ENCODE data around the gene ATP7B.
"Not testable (repeated sequence)": the region's sequence is repeated elsewhere in the genome, so short reads cannot be mapped to it uniquely, and the experiment has no call there.

Gene ATP7B

DNA sequence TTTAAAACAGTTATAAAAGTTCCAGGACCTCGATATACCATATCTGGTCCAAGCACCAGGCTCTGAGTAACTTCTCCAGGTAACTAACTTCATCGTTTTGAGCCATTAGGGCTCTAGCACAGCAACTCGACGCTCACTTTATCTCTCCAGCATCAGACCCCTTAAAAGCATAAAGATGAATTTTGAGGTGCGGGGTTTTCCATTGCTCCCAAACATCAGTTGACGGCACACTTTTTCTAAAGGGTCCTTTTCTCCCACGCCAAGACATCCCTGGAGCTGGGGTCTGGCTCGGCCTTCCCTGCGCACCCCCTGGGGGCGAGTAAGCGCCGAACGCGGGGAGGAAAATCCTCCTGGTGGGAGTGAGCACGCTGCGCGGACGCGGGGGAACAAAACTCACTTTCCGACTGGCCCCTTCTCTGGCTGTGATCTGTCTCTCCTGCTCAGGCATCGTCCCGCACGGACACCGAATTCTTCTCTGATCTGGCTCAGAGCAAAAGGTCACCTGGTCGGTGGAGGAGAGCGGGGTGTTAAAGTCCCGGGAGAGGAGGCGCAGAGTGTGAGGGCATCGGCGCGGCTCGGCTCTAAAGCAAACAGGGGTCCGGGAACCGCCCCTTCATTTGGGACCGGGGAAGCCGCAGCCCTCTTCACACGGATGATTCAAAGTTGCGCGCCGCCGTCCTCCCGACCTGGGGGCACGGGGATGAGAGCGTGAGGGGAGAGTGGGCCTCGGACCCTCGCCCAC, at the start of gene ATP7B:
TSS of gene ATP7B (minus strand) at position 561 of the 742 bp plus-strand sequence. CDS start at position 448, 113 bp downstream.
- peak in 1 of 2 donors; percentile 3 for DNase-seq (ENCODE audit: low read depth in 2 of 2, low spot score in 1 of 2)

DNA sequence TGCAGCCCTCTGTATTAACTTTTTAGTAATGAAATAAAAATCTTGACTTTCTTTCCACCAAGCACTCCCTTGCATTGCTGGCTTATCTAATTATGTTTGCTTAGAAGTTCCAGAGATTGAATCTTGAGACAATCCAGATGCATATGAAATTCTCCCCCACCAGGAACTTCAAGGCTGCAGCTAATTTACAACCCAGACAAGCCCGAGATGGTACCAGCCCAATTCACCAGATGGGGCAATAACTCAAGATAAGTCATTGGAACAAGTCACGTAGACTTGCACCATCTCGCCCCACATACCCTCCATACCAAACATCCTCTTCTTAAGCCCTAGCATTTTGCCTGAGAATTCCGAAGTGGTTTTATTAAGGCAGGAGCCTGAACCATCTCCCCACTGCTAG, 42.2 kb upstream of the ATP7B start:
- DNase-seq (ENCODE audit: low read depth in 2 of 2, low spot score in 1 of 2), result no peak

DNA sequence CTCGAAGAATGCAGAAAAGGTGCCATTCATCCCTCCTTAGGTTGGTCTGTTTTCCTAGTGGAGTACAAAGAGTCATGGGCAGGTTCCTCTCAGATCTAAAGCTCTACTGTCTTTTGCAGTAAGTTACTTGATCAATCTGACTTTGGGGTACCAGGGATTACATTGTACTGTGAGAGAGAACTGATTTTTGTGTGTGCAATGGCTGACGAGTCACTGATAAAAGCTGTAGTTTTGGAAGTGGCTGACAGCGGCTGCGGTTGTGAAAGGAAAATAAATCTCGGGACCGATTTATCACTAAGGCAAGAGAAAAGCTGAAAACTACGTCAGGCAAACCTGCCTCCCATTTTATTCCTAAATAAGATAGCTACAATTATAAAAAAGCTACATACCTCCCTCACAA, 40.1 kb upstream of the ATP7B start:
- no peak for DNase-seq (ENCODE audit: low read depth in 2 of 2, low spot score in 1 of 2)

DNA sequence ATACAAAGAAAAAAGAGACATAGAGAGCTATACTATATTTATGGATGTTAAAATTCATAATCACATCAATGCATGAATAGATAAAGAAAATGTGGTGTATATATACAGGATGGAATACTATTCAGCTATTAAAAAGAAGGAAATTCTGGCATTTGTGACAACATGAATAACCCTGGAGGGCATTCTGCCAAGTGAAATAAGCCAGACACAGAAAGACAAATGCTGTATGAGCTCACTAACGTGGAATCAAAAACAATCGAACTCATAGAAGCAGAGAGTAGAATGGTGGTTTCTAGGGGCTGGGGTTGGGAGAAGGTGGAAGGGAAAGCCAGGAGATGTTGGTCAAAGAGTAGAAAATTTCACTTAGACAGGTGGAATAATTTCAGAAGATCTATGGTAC, 37.3 kb upstream of the ATP7B start:
- no peak for DNase-seq (ENCODE audit: low read depth in 2 of 2, low spot score in 1 of 2)

DNA sequence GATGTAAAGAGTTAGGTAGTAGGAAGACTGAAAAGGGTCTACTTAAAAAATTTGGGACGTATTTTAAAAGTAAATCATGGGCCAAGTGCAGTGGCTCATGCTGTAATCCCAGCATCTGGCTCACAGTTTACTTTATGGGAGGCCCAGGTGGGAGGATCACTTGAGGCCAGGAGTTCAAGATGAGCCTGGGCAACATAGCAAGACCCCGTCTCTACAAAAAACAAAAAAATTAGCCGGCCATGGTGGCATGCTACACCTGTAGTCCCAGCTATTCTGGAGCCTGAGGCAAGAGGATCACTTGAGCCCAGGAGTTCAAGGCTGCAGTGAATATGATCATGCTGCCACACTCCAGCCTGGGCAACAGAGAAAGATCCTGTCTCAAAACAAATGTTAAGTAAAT, 36.2 kb upstream of the ATP7B start:
- no peak for DNase-seq (ENCODE audit: low read depth in 2 of 2, low spot score in 1 of 2)

DNA sequence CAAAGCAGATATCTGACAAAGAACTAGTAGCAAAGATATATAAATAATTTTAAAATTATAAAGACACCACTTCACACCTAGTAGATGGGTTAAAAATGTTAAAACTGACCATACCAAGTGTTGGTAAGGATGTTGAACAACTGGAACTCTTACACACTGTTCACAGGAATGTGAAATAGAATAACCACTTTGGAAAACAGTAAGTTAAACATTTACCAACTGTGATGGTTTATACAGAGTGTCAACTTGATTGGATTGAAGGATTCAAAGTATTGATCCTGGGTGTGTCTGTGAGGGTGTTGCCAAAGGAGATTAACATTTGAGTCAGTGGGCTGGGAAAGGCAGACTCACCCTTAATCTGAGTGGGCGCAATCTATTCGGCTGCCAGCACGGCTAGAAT, 32.4 kb upstream of the ATP7B start:
- no peak for DNase-seq (ENCODE audit: low read depth in 2 of 2, low spot score in 1 of 2)

DNA sequence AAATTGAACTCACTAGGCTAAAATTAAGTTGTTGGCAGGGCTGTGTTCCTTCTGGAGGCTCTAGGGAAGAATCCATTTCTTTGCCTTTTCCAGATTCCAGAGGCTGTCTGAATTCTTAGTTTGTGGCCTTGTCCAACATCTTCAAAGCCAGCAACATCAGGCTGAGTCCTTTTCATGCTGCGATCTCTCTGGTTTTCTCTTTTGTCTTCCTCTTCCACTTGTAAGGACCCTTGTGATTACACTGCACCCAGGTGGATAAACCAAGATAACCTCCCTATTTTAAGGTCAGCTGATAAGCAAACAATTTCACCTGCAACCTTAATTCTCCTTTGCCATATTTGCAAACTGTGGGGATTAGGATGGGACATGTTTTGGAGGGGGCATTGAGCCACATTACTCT, 24.8 kb upstream of the ATP7B start:
- no peak for DNase-seq (ENCODE audit: low read depth in 2 of 2, low spot score in 1 of 2)

DNA sequence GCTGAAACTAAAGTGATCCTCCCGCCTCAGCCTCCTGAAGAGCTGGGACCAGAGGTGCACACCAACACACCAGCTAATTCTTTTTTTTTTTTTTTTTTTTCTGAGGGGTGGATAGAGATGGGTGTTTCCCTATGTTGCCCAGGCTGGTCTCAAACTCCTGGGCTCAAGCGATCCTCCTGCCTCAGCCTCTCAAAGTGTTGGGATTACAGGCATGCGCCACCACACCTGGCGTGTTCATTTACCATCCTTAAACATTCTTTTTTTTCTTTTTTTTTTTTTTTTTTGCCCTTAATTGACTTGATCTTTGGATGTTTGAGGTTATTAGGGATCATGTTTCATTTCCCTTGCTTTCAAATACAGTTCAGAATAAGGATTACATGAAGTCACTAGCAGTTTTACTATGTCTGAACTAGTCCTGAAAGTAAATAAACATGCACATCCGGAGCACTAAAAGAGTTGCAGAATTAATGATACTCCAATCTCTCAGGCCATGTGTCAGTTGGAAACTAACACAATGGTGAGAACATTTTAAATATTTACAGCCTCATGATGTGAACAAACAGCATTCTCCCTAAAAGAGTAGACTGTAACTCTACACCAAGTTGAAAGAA, 23.5 kb upstream of the ATP7B start:
- DNase-seq (ENCODE audit: low read depth in 2 of 2, low spot score in 1 of 2), result no peak

DNA sequence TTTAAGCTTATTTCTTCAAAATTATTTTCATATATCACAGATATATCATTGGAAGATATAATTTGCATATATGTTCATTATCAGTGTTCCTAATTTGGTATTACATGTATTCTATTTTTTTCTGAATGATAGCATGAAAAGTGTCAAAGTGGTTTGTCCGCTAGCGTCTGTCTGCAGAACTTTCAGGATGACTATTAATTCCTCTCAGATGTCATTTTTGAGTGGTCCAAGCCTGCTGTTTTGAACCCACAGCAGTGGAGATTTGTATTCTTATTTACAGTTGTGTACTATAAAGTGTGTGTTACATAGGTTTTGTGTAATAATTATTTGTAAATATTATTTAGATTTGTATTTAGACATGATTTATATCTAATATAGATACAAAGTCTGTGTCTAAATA, 21.8 kb upstream of the ATP7B start:
- no peak for DNase-seq (ENCODE audit: low read depth in 2 of 2, low spot score in 1 of 2)

DNA sequence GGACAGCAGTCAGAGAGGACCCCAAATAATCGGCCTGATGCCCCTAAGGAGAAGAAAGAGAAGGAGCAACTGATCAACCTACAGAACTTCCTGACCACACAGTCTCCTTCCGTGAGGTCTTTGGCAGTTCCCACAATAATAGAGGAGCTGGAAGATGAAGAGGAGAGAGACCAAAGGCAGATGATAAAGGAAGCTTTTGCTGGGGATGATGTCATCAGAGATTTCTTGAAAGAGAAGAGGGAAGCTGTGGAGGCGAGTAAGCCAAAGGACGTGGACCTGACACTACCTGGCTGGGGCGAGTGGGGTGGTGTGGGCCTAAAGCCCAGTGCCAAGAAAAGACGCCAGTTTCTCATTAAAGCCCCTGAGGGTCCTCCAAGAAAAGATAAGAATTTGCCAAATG, 19.2 kb upstream of the ATP7B start:
- DNase-seq (ENCODE audit: low read depth in 2 of 2, low spot score in 1 of 2), result not testable (repeated sequence)

DNA sequence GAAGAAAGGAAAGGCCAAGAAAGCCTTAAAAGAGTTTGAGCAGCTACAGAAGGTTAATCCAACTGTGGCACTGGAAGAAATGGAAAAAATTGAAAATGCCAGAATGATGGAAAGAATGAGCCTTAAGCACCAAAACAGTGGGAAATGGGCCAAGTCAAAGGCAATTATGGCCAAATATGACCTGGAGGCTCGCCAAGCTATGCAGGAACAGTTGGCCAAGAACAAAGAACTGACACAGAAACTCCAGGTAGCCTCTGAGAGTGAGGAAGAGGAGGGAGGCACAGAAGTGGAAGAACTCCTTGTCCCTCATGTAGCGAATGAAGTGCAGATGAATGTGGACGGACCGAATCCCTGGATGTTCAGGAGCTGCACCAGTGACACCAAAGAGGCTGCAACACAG, 18.3 kb upstream of the ATP7B start:
- no peak for DNase-seq (ENCODE audit: low read depth in 2 of 2, low spot score in 1 of 2)

DNA sequence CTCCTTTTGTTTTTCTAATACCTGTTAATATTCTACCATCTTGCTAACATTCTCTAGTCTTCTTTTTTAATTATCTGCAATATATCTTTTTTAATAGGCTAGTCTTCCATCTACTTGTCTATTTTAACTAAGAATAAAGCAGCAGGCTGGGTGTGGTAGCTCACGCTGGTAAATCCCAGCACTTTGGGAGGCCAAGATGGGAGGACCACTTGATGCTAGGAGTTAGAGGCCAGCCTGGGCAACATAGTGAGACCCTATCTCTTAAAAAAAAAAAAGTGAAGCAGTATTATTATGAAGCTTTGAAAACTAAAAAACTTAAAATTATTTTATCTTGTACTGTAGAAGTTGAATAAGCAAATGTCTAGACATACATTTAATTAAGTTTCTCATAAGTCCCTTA, 16.6 kb upstream of the ATP7B start:
- no peak for DNase-seq (ENCODE audit: low read depth in 2 of 2, low spot score in 1 of 2)

DNA sequence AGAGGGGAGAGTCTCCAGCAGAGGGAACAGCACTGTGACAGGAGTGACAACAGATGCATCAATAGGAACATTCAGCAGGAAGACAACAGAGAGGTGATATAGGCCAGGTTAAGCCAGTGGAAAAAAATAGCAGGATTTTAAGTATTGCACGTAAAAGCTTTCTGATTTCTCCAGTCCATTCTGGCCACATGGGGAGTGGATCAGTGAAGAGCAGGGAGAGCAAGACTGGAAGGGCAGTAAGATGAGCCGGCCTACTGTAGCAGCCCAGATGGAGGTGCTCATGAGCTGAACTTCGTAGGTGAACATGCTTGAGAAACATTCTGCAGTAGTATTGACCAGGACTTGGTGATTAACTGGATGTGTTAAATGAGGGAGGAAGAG, 15.0 kb upstream of the ATP7B start:
- no peak for DNase-seq (ENCODE audit: low read depth in 2 of 2, low spot score in 1 of 2)

DNA sequence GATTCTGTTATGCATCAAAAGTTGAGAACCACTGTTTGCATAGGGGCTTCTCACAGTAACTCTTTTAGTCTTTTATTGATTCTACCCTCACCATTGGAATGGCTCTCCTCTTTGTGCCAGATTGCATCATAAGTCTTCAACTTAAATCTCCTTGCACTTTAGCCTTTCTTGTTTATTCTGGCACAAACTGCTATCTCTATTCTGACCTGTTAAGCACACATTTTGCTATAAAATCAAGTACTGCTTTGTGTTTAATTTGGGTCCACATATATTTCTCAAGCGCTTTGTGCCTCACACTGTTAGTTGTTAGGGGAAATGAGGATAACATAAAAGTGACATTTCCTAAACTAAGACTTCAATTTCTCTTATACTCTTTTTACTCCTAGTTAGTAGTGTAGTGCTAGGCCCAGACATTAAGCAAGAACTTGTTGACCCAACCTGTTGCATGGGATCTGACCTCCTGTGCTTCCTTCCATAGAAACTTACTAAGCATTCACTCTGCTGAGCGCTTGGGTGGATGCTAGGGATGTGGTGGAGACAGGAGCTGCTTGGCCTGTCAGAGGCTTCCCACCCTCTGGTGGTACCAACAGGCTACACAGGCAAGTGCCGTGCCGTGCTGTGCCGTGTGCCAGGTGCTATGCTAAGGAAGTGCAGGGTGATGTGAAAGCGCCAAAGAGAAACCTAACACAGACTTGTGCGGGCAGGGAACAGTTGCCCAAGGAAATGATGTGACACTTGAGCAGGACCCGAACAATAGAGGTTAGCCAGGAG, 14.4 kb upstream of the ATP7B start:
- no peak for DNase-seq (ENCODE audit: low read depth in 2 of 2, low spot score in 1 of 2)

DNA sequence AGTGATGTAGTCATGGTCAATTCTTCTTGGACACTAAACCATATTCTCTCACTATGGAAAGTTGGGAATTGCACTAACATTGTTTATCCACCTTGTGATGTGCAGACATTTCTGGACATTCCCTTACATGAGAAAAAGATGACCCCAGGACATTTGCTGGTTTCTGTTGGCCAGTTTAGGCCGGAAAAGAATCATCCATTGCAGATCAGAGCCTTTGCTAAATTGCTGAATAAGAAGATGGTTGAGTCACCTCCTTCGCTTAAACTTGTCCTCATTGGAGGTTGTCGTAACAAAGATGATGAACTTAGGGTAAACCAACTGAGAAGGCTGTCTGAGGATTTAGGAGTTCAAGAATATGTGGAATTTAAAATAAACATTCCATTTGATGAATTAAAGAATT, 13.2 kb upstream of the ATP7B start, which contains the start of gene UTP14C:
TSS of gene UTP14C (plus strand) at position 211 of the 400 bp plus-strand sequence. CDS start 4,114 bp downstream, outside the sequence.
- DNase-seq (ENCODE audit: low read depth in 2 of 2, low spot score in 1 of 2), result no peak

DNA sequence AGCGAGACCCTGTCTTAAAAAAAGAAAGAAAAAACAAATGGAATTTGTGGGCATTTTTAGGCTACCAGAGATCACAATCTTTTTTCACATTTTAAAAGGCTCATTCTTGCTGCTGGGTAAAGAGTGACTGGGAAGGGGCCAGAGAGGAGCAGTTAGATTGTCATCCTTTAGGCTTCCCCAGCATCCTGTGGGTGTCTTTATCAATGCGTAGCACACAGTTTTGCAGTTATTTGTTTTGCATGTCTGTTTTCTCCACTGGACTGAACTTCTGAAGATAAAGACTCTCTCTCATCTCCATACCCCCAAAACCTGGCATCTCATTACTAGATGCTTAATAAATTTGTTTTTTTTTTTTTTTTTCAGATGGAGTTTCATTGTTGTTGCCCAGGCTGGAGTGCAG, 11.1 kb upstream of the ATP7B start:
- no peak for DNase-seq (ENCODE audit: low read depth in 2 of 2, low spot score in 1 of 2)

DNA sequence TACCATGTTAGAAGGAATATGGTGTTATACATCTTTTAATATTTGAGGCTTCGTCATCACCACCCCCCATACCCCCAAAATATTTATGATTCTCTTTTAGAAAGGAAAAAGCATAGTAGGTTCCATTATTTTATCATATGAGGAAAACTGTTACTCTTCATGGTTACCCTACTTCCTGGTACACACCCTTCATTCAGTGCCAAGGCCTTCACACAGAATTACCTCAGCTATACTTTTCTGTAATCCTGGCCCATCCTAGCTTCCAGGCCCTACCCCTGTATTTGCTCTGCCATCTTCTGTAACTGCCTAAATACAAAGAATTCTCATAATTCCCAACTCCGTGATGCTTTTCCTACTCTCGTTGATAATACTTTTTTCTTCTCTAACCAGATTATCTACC, 8.9 kb upstream of the ATP7B start:
- no peak for DNase-seq (ENCODE audit: low read depth in 2 of 2, low spot score in 1 of 2)

DNA sequence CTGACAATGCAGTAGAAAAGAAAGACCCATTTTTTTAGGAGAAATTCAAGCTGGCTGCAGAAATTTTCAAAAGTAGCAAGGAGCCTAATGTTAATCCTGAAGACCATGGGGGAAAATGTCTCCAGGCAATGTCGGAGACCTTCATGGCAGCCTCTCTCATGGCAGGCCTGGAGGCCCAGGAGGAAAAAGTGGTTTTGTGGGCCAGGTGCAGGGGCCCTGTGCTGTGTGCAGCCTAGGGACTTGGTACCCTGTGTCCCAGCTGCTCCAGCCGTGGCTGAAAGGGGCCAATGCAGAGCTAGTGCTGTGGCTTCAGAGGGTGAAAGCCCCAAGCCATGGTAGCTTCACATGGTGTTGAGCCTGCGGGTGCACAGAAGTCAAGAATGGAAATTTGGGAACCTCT, 5.0 kb upstream of the ATP7B start:
- DNase-seq (ENCODE audit: low read depth in 2 of 2, low spot score in 1 of 2), result no peak

DNA sequence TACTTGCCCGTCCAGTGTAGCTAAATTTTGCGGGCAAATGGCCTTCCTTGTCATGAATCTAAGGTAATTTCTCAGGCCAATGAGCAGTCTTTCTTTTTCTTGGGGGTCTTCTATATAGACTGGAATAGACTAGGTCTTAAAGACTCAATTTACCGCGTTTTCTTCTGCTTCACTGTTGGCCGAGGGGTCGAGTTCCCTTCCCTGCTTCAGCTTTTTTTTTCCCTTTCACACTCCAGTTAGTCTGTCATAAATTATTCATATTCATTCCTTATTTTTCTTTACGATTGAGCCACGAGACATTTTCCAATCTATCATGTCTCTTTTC, 1.2 kb upstream of the ATP7B start:
- DNase-seq (ENCODE audit: low read depth in 2 of 2, low spot score in 1 of 2), result no peak

DNA sequence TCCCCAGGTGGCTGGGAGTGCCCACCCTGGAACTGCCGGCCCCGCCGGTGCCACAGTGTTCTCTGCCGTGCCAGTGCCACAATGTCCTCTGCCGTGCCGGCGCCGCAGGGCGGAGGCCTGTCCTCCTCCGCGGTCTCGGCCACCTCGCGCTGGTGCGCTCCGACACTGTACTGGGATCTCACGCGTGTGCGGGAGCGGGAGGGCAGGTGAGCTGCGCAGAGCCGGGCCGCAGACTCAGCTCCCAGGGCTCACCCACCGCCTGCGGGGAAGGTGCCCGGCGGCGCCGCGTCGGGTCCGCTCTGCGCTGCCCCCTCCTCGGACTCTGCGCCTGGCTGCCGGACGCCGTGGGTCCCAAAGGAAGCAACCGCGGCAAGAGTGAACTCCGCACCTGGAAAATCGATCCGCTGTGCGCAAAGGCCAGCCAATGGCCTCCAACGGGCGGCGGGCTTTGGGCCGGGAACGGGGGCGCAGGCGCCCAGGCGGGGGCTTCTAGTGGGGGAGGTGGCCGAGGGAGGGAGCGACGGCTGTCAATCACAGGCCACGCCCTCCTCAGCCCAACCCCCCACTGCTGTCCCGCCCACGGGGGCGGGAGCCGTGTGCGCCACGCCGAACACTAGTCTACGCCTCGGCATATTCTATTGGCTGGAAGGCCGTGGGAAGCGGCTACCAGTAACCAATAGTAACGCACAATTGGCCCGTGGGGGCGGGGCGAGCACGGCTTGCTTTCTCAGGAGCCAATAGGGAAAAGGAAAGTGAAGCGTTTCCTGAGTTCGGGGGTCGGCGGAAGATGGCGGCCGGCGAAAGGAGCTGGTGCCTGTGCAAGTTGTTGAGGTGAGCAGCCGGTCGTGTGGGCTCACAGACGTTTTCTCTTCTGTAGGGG, 622 bp upstream of the ATP7B start, which contains the start of gene ALG11:
TSS of gene ALG11 (plus strand) at position 767 of the 880 bp plus-strand sequence. CDS start at position 788, 21 bp downstream.
- peak; percentile 99 to 100 for DNase-seq (ENCODE audit: low read depth in 2 of 2, low spot score in 1 of 2)

DNA sequence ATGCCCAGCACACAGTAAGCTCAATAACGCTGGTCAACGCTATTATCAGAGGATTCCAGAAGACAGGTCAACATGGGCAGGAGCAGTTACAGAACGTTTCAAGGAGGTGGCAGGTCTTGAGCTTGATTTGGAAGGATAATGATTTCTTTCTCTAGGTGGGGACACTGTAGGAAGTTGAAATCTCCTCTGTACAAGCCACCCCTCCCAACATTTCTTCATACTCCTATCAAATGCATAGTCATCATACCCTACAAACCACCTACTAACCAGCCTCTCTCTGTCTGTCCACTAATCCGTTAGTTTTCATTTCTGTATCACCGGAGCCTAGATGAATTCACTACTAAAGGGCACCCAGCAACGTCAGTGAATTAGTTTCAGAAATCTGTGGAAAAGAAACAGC, 1.3 kb downstream of the ATP7B start:
- DNase-seq (ENCODE audit: low read depth in 2 of 2, low spot score in 1 of 2), result no peak

All from stimulated activated CD8-positive, alpha-beta memory T cell treated with anti-CD3 and anti-CD28 coated beads, Interleukin-4, amount 100 ng/mL, for 4 hours (primary cell).